Trophoblast cell (in vitro differentiated cells and primary cell): ENCODE data around the gene PIP5K1C.

Experiments used
- DNase-seq, 2 donors: peaks; one replicate each; pipeline ENCODE4 v3.0.0-alpha.2; 2016
- H2AFZ ChIP-seq: 2 replicates; pipeline ENCODE4 v1.6.1; 2013; ENCODE audit warnings: low read length, moderate library complexity, mild to moderate bottlenecking; ENCODE audit not compliant: insufficient read depth, poor library complexity
- H2AK5ac ChIP-seq: 2 replicates; pipeline ENCODE4 v1.6.1; 2013; ENCODE audit warnings: mild to moderate bottlenecking, low read length
- H2BK120ac ChIP-seq: 2 replicates; pipeline ENCODE4 v1.6.1; 2013; ENCODE audit warnings: low read length, mild to moderate bottlenecking, moderate library complexity; ENCODE audit not compliant: insufficient read depth, poor library complexity
- H2BK12ac ChIP-seq: 2 replicates; pipeline ENCODE4 v1.6.1; 2013; ENCODE audit warnings: mild to moderate bottlenecking, low read length, moderate library complexity
- H2BK5ac ChIP-seq: 2 replicates; pipeline ENCODE4 v1.6.1; 2013; ENCODE audit warnings: low read length, low read depth, moderate library complexity, mild to moderate bottlenecking; ENCODE audit not compliant: poor library complexity
- H3K14ac ChIP-seq: 2 replicates; pipeline ENCODE4 v1.6.1; 2013; ENCODE audit warnings: mild to moderate bottlenecking, low read length
- H3K18ac ChIP-seq: 2 replicates; pipeline ENCODE4 v1.6.1; 2013; ENCODE audit warnings: mild to moderate bottlenecking, low read length
- H3K23ac ChIP-seq: 2 replicates; pipeline ENCODE4 v1.6.1; 2013; ENCODE audit warnings: low read length
- H3K27ac ChIP-seq: 2 replicates; pipeline ENCODE4 v1.5.1; 2013; ENCODE audit warnings: low read depth, mild to moderate bottlenecking, inconsistent platforms, low read length, moderate library complexity
- H3K27me3 ChIP-seq: 2 replicates; pipeline ENCODE4 v1.6.1; 2013; ENCODE audit warnings: inconsistent platforms, mild to moderate bottlenecking, low read length, moderate library complexity; ENCODE audit not compliant: insufficient read depth
- H3K36me3 ChIP-seq, 2 experiments: 1 replicate in 1 of 2; 2 replicates in 1 of 2; pipeline ENCODE4 v1.6.1; 2013; ENCODE audit warnings: low read length in 2 of 2, mild to moderate bottlenecking in 2 of 2, moderate library complexity in 1 of 2; ENCODE audit not compliant: insufficient read depth in 2 of 2, control insufficient read depth in 1 of 2
- H3K4ac ChIP-seq: 2 replicates; pipeline ENCODE4 v1.6.1; 2013; ENCODE audit warnings: low read depth, mild to moderate bottlenecking, low read length, moderate library complexity
- H3K4me1 ChIP-seq, 2 experiments: 1 replicate in 1 of 2; 2 replicates in 1 of 2; pipeline ENCODE4 v1.6.1; 2013; ENCODE audit warnings: low read length in 2 of 2, mild to moderate bottlenecking in 2 of 2, moderate library complexity in 1 of 2; ENCODE audit not compliant: insufficient read depth in 2 of 2, control insufficient read depth in 1 of 2
- H3K4me2 ChIP-seq: 2 replicates; pipeline ENCODE4 v1.6.1; 2013; ENCODE audit warnings: inconsistent platforms, mild to moderate bottlenecking, low read length, moderate library complexity
- H3K4me3 ChIP-seq: 2 replicates; pipeline ENCODE4 v1.5.1; 2013; ENCODE audit warnings: mild to moderate bottlenecking, low read depth, low read length, inconsistent platforms
- H3K79me1 ChIP-seq: one replicate; pipeline ENCODE4 v1.6.1; 2013; ENCODE audit warnings: low read length
- H3K79me2 ChIP-seq: 2 replicates; pipeline ENCODE4 v1.6.1; 2013; ENCODE audit warnings: low read length, mild to moderate bottlenecking; ENCODE audit not compliant: control insufficient read depth, insufficient read depth, poor library complexity
- H3K9ac ChIP-seq: 2 replicates; pipeline ENCODE4 v1.6.1; 2013; ENCODE audit warnings: mild to moderate bottlenecking, low read length
- H3K9me3 ChIP-seq: 2 replicates; pipeline ENCODE4 v1.6.1; 2013; ENCODE audit warnings: low read depth, mild to moderate bottlenecking, control low read depth, inconsistent platforms, low read length; ENCODE audit not compliant: insufficient read depth
- H4K12ac ChIP-seq: 2 replicates; pipeline ENCODE4 v1.6.1; 2013; ENCODE audit warnings: low read depth, mild to moderate bottlenecking, low read length, moderate library complexity
- H4K8ac ChIP-seq: 2 replicates; pipeline ENCODE4 v1.6.1; 2013; ENCODE audit warnings: low read depth, mild to moderate bottlenecking, low read length, moderate library complexity
- H4K91ac ChIP-seq: one replicate; pipeline ENCODE4 v1.6.1; 2013; ENCODE audit warnings: low read depth, mild to moderate bottlenecking, low read length, moderate library complexity
- WGBS: extraction: QIAGEN DNeasy Blood & Tissue Kit; methylation state at CpG from one replicate; pipeline ENCODE4 v1.1.7; 2013; ENCODE audit warnings: missing lambda C conversion rate; ENCODE audit not compliant: insufficient read length, insufficient coverage; ENCODE audit errors: extremely low coverage; 5-methylcytosine and 5-hydroxymethylcytosine counted together

The PIP5K1C gene

GRCh38 chr19:3730457-3730958 is 30.2 kb upstream of the PIP5K1C start:
- Histone ChIP-seq H2BK5ac (no peak overlapping the region), H3K4me1 (no peaks in the 10 kb centered on the region), H3K4ac (no peak overlapping the region), H3K36me3 (peaks cover 8 to 14% of the 10 kb centered on the region in 2 experiments), H2BK120ac (no peak overlapping the region), H3K18ac (no peak overlapping the region), H3K4me2 (no peak overlapping the region), H3K4me3 (no peak overlapping the region), H2AK5ac (no peak overlapping the region), H3K27ac (no peak overlapping the region), H3K14ac (no peak overlapping the region), H4K12ac (no peak overlapping the region), H3K79me2 (no peaks in the 10 kb centered on the region), H2AFZ (no peak overlapping the region), H2BK12ac (no peak overlapping the region), H3K9ac (no peak overlapping the region), H4K8ac (no peak overlapping the region), H3K23ac (no peak overlapping the region), H3K9me3 (peaks cover 3% of the 10 kb centered on the region), H3K27me3 (no peaks in the 10 kb centered on the region), H3K79me1 (no peaks in the 10 kb centered on the region), H4K91ac (no peak overlapping the region)
- no CpG with 5 or more reads among the region's 32 CpGs for WGBS
- no peak for DNase-seq

DNA sequence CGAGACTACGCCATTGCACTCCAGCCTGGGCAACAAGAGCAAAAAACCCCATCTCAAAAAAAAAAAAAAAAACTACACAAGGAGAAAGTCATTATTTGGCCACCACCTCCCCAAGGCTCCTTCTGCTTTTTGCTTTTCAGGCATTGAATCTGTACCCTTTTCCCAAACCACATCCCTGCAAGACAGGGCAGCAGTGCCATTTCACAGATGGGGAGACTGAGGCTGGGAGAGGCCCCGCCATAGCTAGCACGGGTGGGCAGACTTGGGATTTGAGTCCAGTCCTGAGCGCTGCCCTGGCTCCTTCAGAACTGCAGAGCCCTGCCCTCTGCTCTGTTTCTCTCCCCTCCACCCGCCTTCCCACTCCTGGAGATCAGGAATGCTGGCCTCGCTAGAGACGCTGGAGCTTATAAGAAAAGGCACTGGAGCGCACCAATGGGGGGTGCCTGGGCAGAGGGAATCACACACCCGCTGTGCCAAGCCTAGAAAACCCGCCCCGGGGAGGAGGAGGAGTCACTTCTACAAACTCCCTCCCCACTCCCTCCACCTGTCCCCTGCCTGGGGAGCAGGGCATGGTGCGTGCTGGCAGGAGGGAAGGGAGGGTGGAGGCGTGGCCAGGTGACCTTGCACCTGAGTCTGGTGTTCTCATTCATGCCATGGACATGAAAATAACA is 25.5 kb upstream of the PIP5K1C start:
- H3K23ac ChIP-seq: no peak overlapping the region
- H2BK120ac ChIP-seq: no peak overlapping the region
- H3K36me3 ChIP-seq: peaks cover 2 to 6% of the 10 kb centered on the region in 2 experiments
- no peak overlapping the region for H3K18ac ChIP-seq
- no peak overlapping the region for H2BK12ac ChIP-seq
- no peak overlapping the region for H3K27ac ChIP-seq
- no peak overlapping the region for H3K4me3 ChIP-seq
- no peak overlapping the region for H4K12ac ChIP-seq
- DNase-seq: no peak
- peaks cover 4% of the 10 kb centered on the region for H3K79me1 ChIP-seq
- no peak overlapping the region for H4K8ac ChIP-seq
- no peak overlapping the region for H3K4me2 ChIP-seq
- no peak overlapping the region for H4K91ac ChIP-seq
- H3K9ac ChIP-seq: no peak overlapping the region
- no peaks in the 10 kb centered on the region for H3K79me2 ChIP-seq
- H3K9me3 ChIP-seq: peaks cover 1% of the 10 kb centered on the region
- no peak overlapping the region for H2AFZ ChIP-seq
- H3K14ac ChIP-seq: no peak overlapping the region
- H2BK5ac ChIP-seq: no peak overlapping the region
- H3K4me1 ChIP-seq: peaks cover 8 to 16% of the 10 kb centered on the region in 2 experiments
- H3K27me3 ChIP-seq: no peaks in the 10 kb centered on the region
- no peak overlapping the region for H2AK5ac ChIP-seq
- WGBS: no CpG with 5 or more reads among the region's 14 CpGs
- no peak overlapping the region for H3K4ac ChIP-seq

GRCh38 chr19:3725121-3725520 is 24.9 kb upstream of the PIP5K1C start:
- Histone ChIP-seq H2BK120ac (no peak overlapping the region), H3K9ac (no peak overlapping the region), H3K79me1 (peaks cover 4% of the 10 kb centered on the region), H3K4me3 (no peak overlapping the region), H3K23ac (no peak overlapping the region), H3K36me3 (no peaks in the 10 kb centered on the region), H2BK12ac (no peak overlapping the region), H4K12ac (no peak overlapping the region), H3K27me3 (no peaks in the 10 kb centered on the region), H3K79me2 (no peaks in the 10 kb centered on the region), H2AK5ac (no peak overlapping the region), H3K14ac (no peak overlapping the region), H3K27ac (no peak overlapping the region), H2BK5ac (no peak overlapping the region), H2AFZ (no peak overlapping the region), H3K4me1 (peaks cover 8 to 20% of the 10 kb centered on the region in 2 experiments), H3K4ac (no peak overlapping the region), H3K4me2 (no peak overlapping the region), H3K18ac (no peak overlapping the region), H4K8ac (no peak overlapping the region), H4K91ac (no peak overlapping the region), H3K9me3 (peaks cover 1% of the 10 kb centered on the region)
- no peak for DNase-seq
- no CpG with 5 or more reads among the region's 3 CpGs for WGBS

DNA sequence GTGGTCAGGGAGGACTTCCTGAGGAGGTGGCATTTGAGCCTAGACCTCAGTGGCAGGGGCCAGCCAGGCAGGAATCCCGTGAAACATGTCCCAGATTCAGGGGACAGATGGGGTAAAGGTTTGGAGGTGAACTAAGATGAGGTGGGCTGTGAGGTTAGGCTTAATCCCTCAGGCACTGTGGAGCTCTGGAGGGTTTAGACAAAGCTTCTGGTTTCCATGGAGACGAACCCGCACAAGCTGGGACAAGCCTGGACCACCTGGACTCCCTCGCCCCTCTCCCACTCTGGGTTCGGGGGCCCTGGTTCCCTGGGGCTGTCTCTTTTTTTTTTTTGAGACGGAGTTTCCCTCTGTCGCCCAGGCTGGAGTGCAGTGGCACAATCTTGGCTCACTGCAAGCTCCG is 23.6 kb upstream of the PIP5K1C start:
- H3K79me2 ChIP-seq: no peaks in the 10 kb centered on the region
- H2AFZ ChIP-seq: no peak overlapping the region
- H3K4me2 ChIP-seq: no peak overlapping the region
- no peaks in the 10 kb centered on the region for H3K27me3 ChIP-seq
- no peaks in the 10 kb centered on the region for H3K9me3 ChIP-seq
- H3K14ac ChIP-seq: no peak overlapping the region
- no peak overlapping the region for H2BK120ac ChIP-seq
- H3K23ac ChIP-seq: no peak overlapping the region
- no peak overlapping the region for H4K91ac ChIP-seq
- no CpG with 5 or more reads among the region's 8 CpGs for WGBS
- H3K4me1 ChIP-seq: peaks cover 8 to 20% of the 10 kb centered on the region in 2 experiments
- H4K8ac ChIP-seq: peak overlapping the region; percentile 35
- no peak overlapping the region for H3K4ac ChIP-seq
- no peaks in the 10 kb centered on the region for H3K36me3 ChIP-seq
- H3K9ac ChIP-seq: no peak overlapping the region
- no peak overlapping the region for H2BK5ac ChIP-seq
- no peak overlapping the region for H3K18ac ChIP-seq
- no peak overlapping the region for H4K12ac ChIP-seq
- no peak overlapping the region for H2BK12ac ChIP-seq
- H3K79me1 ChIP-seq: peaks cover 4% of the 10 kb centered on the region
- no peak overlapping the region for H3K4me3 ChIP-seq
- no peak overlapping the region for H3K27ac ChIP-seq
- DNase-seq: no peak
- H2AK5ac ChIP-seq: peak overlapping the region; percentile 18
